Glomerular visceral epithelial cell (primary cell): ENCODE measurements around the gene DRC7.
A peak's percentile ranks its signal among the peaks of the same experiment; 100 is the strongest.
"Not testable (repeated sequence)": the region's sequence is repeated elsewhere in the genome, so short reads cannot be mapped to it uniquely, and the experiment has no call there.

ENCODE experiments used
- DNase-seq: peaks from one replicate; pipeline ENCODE4 v3.0.0-alpha.2; 2016; ENCODE audit errors: extremely low spot score

DRC7 gene

GRCh38 chr16:57660715-57661463 lies 33.7 kb upstream of the DRC7 start:
- no peak for DNase-seq

- DNase-seq, result no peak
Measured at GRCh38 chr16:57661510-57661909, 33.1 kb upstream of the DRC7 start.

- DNase-seq, result no peak
Measured at GRCh38 chr16:57661936-57662906, 32.4 kb upstream of the DRC7 start.

GRCh38 chr16:57663436-57663835 lies 31.2 kb upstream of the DRC7 start:
- no peak for DNase-seq

- no peak for DNase-seq
Measured at GRCh38 chr16:57663917-57664661, 30.5 kb upstream of the DRC7 start.

GRCh38 chr16:57664662-57665025 lies 30.0 kb upstream of the DRC7 start:
- no peak for DNase-seq

- no peak for DNase-seq
Measured at GRCh38 chr16:57665541-57665940, 29.1 kb upstream of the DRC7 start.

GRCh38 chr16:57666353-57667047 lies 28.1 kb upstream of the DRC7 start:
- DNase-seq, result no peak

GRCh38 chr16:57667048-57667525 lies 27.5 kb upstream of the DRC7 start:
- DNase-seq, result no peak

GRCh38 chr16:57667526-57668262 lies 26.9 kb upstream of the DRC7 start:
- DNase-seq, result peak; percentile 33

- no peak for DNase-seq
Measured at GRCh38 chr16:57668263-57668571, 26.4 kb upstream of the DRC7 start, which contains the start of gene ADGRG3. Gene ADGRG3 (plus strand): TSS chr16:57668306. CDS start chr16:57668348, 42 bp downstream.

GRCh38 chr16:57668630-57669475 lies 25.8 kb upstream of the DRC7 start:
- DNase-seq, result no peak

GRCh38 chr16:57669476-57670162 lies 25.0 kb upstream of the DRC7 start:
- no peak for DNase-seq

- no peak for DNase-seq
Measured at GRCh38 chr16:57670196-57670595, 24.4 kb upstream of the DRC7 start.

GRCh38 chr16:57671451-57671850 lies 23.2 kb upstream of the DRC7 start:
- DNase-seq, result not testable (repeated sequence)

- DNase-seq, result no peak
Measured at GRCh38 chr16:57672416-57672815, 22.2 kb upstream of the DRC7 start.

- no peak for DNase-seq
Measured at GRCh38 chr16:57672824-57673223, 21.8 kb upstream of the DRC7 start.

- no peak for DNase-seq
Measured at GRCh38 chr16:57675741-57676551, 18.7 kb upstream of the DRC7 start.
